GM18511 (cell line): ENCODE results near the gene KDM4C.
"Not testable (repeated sequence)": the region's sequence is repeated elsewhere in the genome, so short reads cannot be mapped to it uniquely, and the experiment has no call there.

Source experiments
- ATAC-seq: cut with Tn5 transposase; IDR thresholded peaks from one replicate; pipeline ENCODE4 v1.9.1; 2021; ENCODE audit warnings: mild to moderate bottlenecking, moderate library complexity; ENCODE audit not compliant: unreplicated experiment

KDM4C gene

DNA sequence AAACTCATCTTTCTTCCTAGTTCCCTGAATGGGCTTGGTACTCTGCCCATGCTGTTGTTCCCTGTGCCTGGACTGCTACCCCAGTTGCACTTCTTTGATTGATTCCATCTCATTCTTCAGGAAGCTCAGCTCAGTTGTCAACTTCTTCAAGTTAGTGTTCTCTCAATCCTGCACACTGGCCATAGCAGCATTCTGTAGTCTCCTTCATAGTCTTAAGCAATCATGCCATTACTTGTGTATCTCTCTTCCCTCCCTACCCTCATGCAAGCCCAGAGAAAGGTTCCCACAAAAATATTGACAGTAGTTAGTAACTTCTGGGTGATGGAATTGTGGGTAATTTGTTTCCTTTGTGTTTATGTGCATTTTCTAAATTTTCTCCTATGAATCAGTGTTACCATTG, 5.5 kb downstream of the KDM4C start:
- no peak for ATAC-seq

- ATAC-seq, result no peak
These were observed 6.2 kb downstream of the KDM4C start for GRCh38 chr9:6764011-6764410.

DNA sequence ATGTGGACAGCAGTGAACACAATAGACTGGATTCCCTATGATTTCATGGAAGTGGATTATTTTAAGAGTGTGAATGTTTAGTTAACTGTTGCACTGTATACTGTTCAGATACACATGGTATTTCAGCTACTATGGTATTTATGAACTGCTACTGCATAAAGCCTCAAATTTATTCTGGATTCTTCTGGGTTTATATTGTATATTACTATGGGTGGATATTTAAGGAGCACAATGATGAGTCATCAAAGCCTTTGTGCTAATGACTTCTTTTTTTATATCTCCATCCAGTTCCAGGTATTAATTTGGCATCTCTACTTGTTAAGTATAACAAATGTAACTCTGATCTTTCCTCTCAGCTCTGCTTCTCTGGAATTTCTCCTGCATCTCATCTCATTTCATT, 6.8 kb downstream of the KDM4C start:
- ATAC-seq, result no peak

DNA sequence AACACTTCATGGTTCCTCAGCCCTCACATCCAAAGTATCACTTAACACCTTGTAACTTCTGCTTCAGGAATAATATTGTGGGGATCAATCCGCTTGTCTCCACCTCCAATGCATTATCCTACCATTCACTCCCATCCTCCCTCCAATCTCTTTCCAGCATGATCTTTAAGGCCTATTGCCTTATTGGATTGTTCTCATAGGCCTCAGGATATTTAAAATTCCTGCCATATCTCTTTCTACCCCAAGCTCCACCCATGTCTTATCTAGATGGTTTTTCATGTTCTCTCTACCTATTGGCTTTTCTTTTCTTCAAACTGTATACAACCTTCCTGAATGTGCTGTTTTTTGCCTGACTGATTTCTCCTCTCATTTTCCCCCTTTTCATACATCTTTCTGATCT, 7.2 kb downstream of the KDM4C start:
- ATAC-seq, result no peak

- no peak for ATAC-seq
These were observed 7.6 kb downstream of the KDM4C start for GRCh38 chr9:6765396-6765795.

- no peak for ATAC-seq
These were observed 8.8 kb downstream of the KDM4C start for GRCh38 chr9:6766606-6767005.

- not testable (repeated sequence) for ATAC-seq
These were observed 10.8 kb downstream of the KDM4C start for GRCh38 chr9:6768587-6768986.

DNA sequence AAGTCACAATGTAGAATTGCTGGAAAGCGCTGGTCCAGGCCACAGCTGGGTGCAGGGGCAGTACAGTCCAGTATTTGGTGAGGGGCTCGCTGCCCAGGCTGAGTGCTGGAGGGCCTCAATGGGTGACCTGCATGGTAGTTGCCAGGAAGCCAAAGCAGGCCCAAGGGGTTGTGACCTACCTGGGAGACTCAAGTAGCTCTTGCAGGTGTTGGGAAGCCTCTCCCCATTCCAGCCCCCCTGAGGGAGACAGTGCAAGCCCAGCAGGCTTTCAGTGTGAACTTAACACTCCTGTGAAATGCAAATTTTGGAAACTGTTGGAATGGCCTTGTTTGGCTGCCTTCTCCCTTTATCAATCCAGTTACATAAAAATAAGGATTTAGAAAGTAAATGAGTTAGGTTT, 13.9 kb downstream of the KDM4C start:
- no peak for ATAC-seq

GRCh38 chr9:6777213-6777902, 19.6 kb downstream of the KDM4C start:
- ATAC-seq, result peak; percentile 61

DNA sequence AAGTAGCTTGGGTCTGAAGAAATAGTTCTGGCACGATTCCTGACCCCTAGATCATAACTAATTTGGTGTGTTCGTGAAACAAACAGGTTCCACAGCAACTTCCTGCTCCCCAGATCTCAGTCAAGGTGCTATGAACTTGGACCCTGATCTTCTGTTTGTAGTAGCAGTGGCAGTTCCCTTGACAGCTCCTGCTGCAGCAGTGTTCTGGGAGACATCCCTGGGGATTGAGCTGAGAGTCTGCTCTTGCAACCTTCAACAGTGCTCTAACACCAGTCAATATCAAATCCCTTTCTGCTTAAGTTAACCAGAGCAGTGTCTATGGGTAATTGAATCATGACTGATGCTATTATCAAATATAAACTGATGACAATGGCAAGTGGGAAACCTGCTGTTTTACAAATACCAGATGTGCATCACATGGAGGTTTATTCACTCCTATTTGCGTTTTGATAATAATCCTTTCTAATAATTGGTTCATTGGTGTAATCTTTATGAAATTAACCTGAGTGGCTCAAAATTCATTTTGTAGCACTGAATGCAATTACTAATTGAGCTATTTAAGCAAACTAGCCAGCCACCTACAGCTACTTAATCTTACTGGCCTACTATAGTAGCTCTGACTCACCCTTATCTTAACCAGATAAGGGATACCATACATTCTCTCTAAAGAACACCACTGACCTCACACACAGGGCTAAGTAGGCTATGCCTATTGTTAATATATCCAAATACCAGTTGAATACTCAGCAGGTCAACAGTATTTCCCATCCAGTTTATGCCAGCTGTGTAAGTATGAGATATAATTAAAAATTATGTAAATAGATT, 21.9 kb downstream of the KDM4C start:
- ATAC-seq, result peak; percentile 40

- ATAC-seq, result no peak
These were observed 22.9 kb downstream of the KDM4C start for GRCh38 chr9:6780690-6781089.

- no peak for ATAC-seq
These were observed 23.7 kb downstream of the KDM4C start for GRCh38 chr9:6781476-6781875.

DNA sequence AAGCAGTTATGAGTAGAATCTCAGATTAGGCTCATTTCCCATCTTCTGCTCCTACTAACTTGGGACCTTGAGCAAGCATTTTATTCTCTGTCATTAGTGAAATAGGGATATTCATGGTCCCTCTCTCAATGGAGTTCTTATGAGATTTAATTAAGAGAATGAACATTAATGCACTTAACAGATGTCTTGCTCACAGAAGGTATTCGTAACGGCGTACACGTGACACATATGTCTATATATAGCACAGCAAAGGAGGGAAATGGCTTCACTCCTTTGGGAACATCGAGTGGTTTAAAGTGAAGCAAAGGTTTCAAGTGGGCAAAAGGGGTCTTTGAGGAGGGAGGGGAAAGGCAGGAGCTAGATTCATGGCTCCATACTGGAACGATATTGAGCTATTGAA, 24.6 kb downstream of the KDM4C start:
- no peak for ATAC-seq

DNA sequence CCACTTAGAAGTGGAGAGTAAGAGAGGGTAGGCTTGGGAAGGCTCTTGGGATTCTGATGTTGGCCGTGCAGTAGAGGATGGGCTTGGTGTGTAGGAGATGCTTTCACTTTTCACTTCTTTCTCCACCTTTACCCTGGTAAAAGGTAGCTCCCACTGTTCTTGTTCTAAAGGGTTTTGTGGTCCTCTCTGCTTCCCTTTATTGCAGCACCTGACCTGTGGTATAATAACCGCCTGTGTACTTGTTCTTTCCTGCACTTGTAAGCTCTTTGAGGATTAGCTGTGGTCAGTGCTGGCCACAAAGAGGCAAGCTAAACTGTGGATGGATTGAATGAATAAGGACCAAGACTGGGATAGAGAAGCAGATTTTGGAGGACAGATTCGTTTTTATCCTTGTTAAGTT, 25.2 kb downstream of the KDM4C start:
- no peak for ATAC-seq

DNA sequence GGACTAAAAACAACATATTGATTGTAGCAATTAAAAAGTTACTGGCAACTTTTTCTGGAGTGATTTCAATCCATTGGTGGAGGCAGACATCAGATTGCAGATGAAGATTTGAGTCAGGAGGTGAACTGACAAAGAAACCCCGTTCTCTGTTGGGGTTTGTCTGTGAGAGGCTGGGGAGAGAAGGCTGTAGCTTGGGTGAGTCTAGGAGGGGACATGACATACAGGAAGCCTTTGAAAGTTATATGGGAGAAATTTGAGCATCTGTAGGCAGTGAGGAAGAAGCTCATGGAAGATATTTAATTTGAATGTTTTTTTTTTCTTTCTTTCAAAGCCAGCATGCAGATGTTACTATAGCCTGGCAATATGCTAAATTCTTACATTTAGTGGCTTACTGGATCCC, 26.0 kb downstream of the KDM4C start:
- ATAC-seq, result no peak

DNA sequence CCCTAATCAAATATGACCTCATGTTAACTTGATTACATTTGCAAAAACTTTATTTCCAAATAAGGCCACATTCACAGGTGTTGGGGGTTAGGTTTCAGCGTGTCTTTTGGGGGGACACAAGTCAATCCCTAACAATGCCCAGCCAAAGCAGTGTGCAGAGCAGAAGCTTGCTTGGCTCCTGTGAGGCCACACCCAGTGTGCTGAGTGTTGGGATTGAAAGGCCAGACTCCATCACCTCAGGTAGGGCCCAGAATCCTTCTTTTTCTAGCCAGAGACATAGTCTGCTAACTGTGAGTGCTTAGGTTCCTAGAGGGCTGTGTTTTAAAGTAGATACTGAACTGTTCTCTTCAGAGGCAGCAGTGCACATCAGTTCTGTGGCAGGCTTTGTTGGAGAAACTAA, 27.9 kb downstream of the KDM4C start:
- ATAC-seq, result no peak

- no peak for ATAC-seq
These were observed 30.0 kb downstream of the KDM4C start for GRCh38 chr9:6787793-6788161.

GRCh38 chr9:6788162-6789016, 30.6 kb downstream of the KDM4C start:
- no peak for ATAC-seq

DNA sequence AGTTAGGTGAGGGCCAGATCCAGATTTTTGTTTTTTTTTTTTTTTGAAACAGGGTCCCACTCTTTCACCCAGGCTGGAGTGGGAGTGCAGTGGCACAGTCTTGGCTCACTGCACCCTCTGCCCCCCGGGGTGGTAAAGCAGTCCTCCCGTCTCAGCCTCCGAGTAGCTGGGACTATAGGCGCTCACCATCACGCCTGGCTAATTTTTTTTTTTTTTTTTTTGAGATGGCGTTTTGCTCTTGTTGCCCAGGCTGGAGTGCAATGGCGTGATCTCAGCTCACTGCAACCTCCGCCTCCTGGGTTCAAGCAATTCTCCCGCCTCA, 31.2 kb downstream of the KDM4C start:
- not testable (repeated sequence) for ATAC-seq

GRCh38 chr9:6790866-6791265, 33.1 kb downstream of the KDM4C start:
- no peak for ATAC-seq

GRCh38 chr9:6793203-6793602, 35.4 kb downstream of the KDM4C start:
- peak; percentile 64 for ATAC-seq

- no peak for ATAC-seq
These were observed 37.2 kb downstream of the KDM4C start for GRCh38 chr9:6794936-6795335.
